Measurements from ENCODE around the gene CFAP299.
"Not testable (repeated sequence)": the region's sequence is repeated elsewhere in the genome, so short reads cannot be mapped to it uniquely, and the experiment has no call there.

Gene CFAP299

GRCh38 chr4:80333121-80333520 lies 2.4 kb upstream of the CFAP299 start:
- no peak for DNase-seq

- DNase-seq = no peak
Observed at GRCh38 chr4:80334568-80334967, 962 bp upstream of the CFAP299 start.

- DNase-seq = no peak
Observed at GRCh38 chr4:80335226-80335553, 340 bp upstream of the CFAP299 start.

GRCh38 chr4:80336582-80336981 lies 1.1 kb downstream of the CFAP299 start:
- no peak for DNase-seq

GRCh38 chr4:80340036-80340435 lies 4.5 kb downstream of the CFAP299 start:
- no peak for DNase-seq

- DNase-seq = not testable (repeated sequence)
Observed at GRCh38 chr4:80342684-80343083, 7.2 kb downstream of the CFAP299 start.

- DNase-seq = no peak
Observed at GRCh38 chr4:80343887-80344286, 8.4 kb downstream of the CFAP299 start.

- DNase-seq = no peak
Observed at GRCh38 chr4:80360084-80360483, 24.6 kb downstream of the CFAP299 start.

GRCh38 chr4:80360900-80361299 lies 25.4 kb downstream of the CFAP299 start:
- no peak for DNase-seq

GRCh38 chr4:80361329-80361900 lies 25.9 kb downstream of the CFAP299 start:
- no peak for DNase-seq

GRCh38 chr4:80362578-80363181 lies 27.1 kb downstream of the CFAP299 start:
- peak; percentile 18 for DNase-seq

- peak; percentile 38 for DNase-seq
Observed at GRCh38 chr4:80365928-80366327, 30.4 kb downstream of the CFAP299 start.

GRCh38 chr4:80367737-80368136 lies 32.2 kb downstream of the CFAP299 start:
- DNase-seq = no peak

- no peak for DNase-seq
Observed at GRCh38 chr4:80370635-80371034, 35.1 kb downstream of the CFAP299 start.

- no peak for DNase-seq
Observed at GRCh38 chr4:80371046-80371445, 35.5 kb downstream of the CFAP299 start.

- DNase-seq = no peak
Observed at GRCh38 chr4:80374180-80374579, 38.6 kb downstream of the CFAP299 start.

- no peak for DNase-seq
Observed at GRCh38 chr4:80382090-80382832, 46.7 kb downstream of the CFAP299 start.

- no peak for DNase-seq
Observed at GRCh38 chr4:80385397-80386280, 50.1 kb downstream of the CFAP299 start.

GRCh38 chr4:80386281-80386886 lies 50.9 kb downstream of the CFAP299 start:
- no peak for DNase-seq

- DNase-seq = no peak
Observed at GRCh38 chr4:80387390-80388283, 52.1 kb downstream of the CFAP299 start.

- DNase-seq = no peak
Observed at GRCh38 chr4:80388284-80388607, 52.7 kb downstream of the CFAP299 start.

GRCh38 chr4:80390178-80390577 lies 54.6 kb downstream of the CFAP299 start:
- no peak for DNase-seq

Data from stimulated activated CD4-positive, alpha-beta T cell treated with anti-CD3 and anti-CD28 coated beads, Interleukin-12 subunit alpha, Interleukin-12 subunit beta, amount 100 ng/mL, for 4 hours (primary cell).